Caco-2 (cell line): Measurements from ENCODE around the gene PLPPR1. TPM values are rescaled to one million over a fixed set of nuclear protein-coding genes. Genes with fewer than 3 reads are reported as not detected.
A peak's percentile ranks its signal among the peaks of the same experiment; 100 is the strongest.

Source experiments
- BruUV-seq: library from RNA; stranded (reverse); fragments of 400-500 nt; replicated peaks from 2 replicates; lab custom pipeline; 2021; lab: Mats Ljungman, UMichigan
- CTCF ChIA-PET: fragments of 300-600 bp; sonication (Branson Sonifier 250); formaldehyde crosslinking; loops from one replicate; lab custom pipeline; 2022; ENCODE audit warnings: antibody characterized with exemption; lab: Charles Lee
- POLR2A ChIA-PET: fragments of 300-600 bp; sonication (Branson Sonifier 250); formaldehyde crosslinking; loops from one replicate; lab custom pipeline; 2022; ENCODE audit warnings: antibody characterized with exemption; lab: Charles Lee
- DNase-seq, 2 experiments: peaks; one replicate each; pipeline versions ENCODE4 v3.0.0 to v3.0.0-alpha.2; 2020 to 2022
- H3K27me3 ChIP-seq: replicated peaks from 2 replicates; pipeline ENCODE4 v1.6.0; 2011; ENCODE audit warnings: low read length; ENCODE audit not compliant: control insufficient read depth, insufficient read depth
- H3K36me3 ChIP-seq: 2 replicates; pipeline ENCODE4 v1.5.1; 2011; ENCODE audit warnings: low read length; ENCODE audit not compliant: control insufficient read depth, insufficient read depth
- H3K4me1 ChIP-seq: fragments of 250-450 bp; sonication (Bioruptor Pico); 2 replicates; pipeline ENCODE4 v1.5.1; 2020; ENCODE audit warnings: mild to moderate bottlenecking
- H3K4me3 ChIP-seq: 2 replicates; pipeline ENCODE4 v1.5.1; 2011; ENCODE audit warnings: low read depth, mild to moderate bottlenecking, control low read depth, low read length
- H3K9me3 ChIP-seq: fragments of 250-450 bp; sonication (Bioruptor Pico); 2 replicates; pipeline ENCODE4 v1.5.1; 2020; ENCODE audit warnings: mild to moderate bottlenecking, moderate library complexity
- H3K27ac Mint-ChIP-seq: one replicate; pipeline ENCODE4 v1.8.0; 2022; ENCODE audit warnings: mixed read lengths; ENCODE audit not compliant: unreplicated experiment
- H3K27me3 Mint-ChIP-seq: one replicate; pipeline ENCODE4 v1.8.0; 2022; ENCODE audit warnings: mixed read lengths; ENCODE audit not compliant: insufficient read depth, unreplicated experiment
- H3K36me3 Mint-ChIP-seq: one replicate; pipeline ENCODE4 v1.8.0; 2022; ENCODE audit warnings: mild to moderate bottlenecking, mixed read lengths; ENCODE audit not compliant: insufficient read depth, unreplicated experiment
- H3K4me1 Mint-ChIP-seq: one replicate; pipeline ENCODE4 v1.8.0; 2022; ENCODE audit warnings: low read depth, mixed read lengths; ENCODE audit not compliant: unreplicated experiment
- H3K4me3 Mint-ChIP-seq: one replicate; pipeline ENCODE4 v1.8.0; 2022; ENCODE audit warnings: mild to moderate bottlenecking, moderate library complexity, mixed read lengths; ENCODE audit not compliant: unreplicated experiment
- H3K9me3 Mint-ChIP-seq: one replicate; pipeline ENCODE4 v1.8.0; 2022; ENCODE audit warnings: mixed read lengths; ENCODE audit not compliant: unreplicated experiment
- CTCF ChIP-seq, 2 experiments: fragments of 200-600 bp in 1 of 2; IDR thresholded peaks; 1 replicate in 1 of 2; 2 replicates in 1 of 2; pipeline versions ENCODE4 v1.5.1 to v1.8.0; 2011 to 2022; ENCODE audit warnings: antibody characterized with exemption in 1 of 2, control low read depth in 1 of 2, inconsistent platforms in 1 of 2, low read depth in 1 of 2, low read length in 1 of 2, mild to moderate bottlenecking in 1 of 2, moderate library complexity in 1 of 2; ENCODE audit not compliant: insufficient read depth in 1 of 2, severe bottlenecking in 1 of 2, unreplicated experiment in 1 of 2
- intact Hi-C: fragments of 100-400 bp; cut with micrococcal nuclease; formaldehyde crosslinking; loops from one replicate; pipeline ENCODE4 v1.10.0; 2022; ENCODE audit not compliant: unreplicated experiment
- total RNA-seq: library from RNA; stranded (reverse); gene quantifications from 2 replicates; pipeline ENCODE4 v1.2.3, GENCODE V29; 2022

PLPPR1 gene
- total RNA-seq, 1 experiment from 2014 or later: not detected

GRCh38 chr9:101309139-101309538 is 280.6 kb downstream of the PLPPR1 start:
- no peaks in the 10 kb centered on the region for H3K4me1 Mint-ChIP-seq

GRCh38 chr9:101311191-101311590 is 282.7 kb downstream of the PLPPR1 start:
- no peak overlapping the region for H3K4me3 ChIP-seq
- no peaks in the 10 kb centered on the region for H3K27me3 Mint-ChIP-seq
- no peak overlapping the region for H3K4me3 Mint-ChIP-seq
- H3K9me3 ChIP-seq: no peaks in the 10 kb centered on the region
- BruUV-seq: no TSS peak
- CTCF ChIA-PET: interaction anchor here (1.0 to 1.3 kb wide), 14 partner anchors 13 to 712 kb away, joined by 3 to 40 read pairs (median 4); partner anchors contain the start of gene PLPPR1
- H3K36me3 ChIP-seq: no peaks in the 10 kb centered on the region
- H3K4me1 Mint-ChIP-seq: peaks cover 6% of the 10 kb centered on the region
- H3K27ac Mint-ChIP-seq: no peak overlapping the region
- DNase-seq: no peak
- no peaks in the 10 kb centered on the region for H3K27me3 ChIP-seq
- TF ChIP-seq CTCF (IDR thresholded peaks at IDR 0.05; ENCODE audit: insufficient read depth in 1 of 2, low read depth in 1 of 2, low read length in 1 of 2, severe bottlenecking in 1 of 2, unreplicated experiment in 1 of 2): no peak
- POLR2A ChIA-PET: interaction anchor here (0.6 to 1.0 kb wide), 2 partner anchors 73 to 87 kb away, joined by 5 to 6 read pairs; partner anchors contain the start of genes MRPL50 and ZNF189
- peaks cover 4% of the 10 kb centered on the region for H3K36me3 Mint-ChIP-seq
- intact Hi-C loops: loop anchor here (1.0 to 2.0 kb wide), 7 partner anchors 76 to 709 kb away; no protein-coding TSS in a partner anchor
- H3K4me1 ChIP-seq: peaks cover 8% of the 10 kb centered on the region
- no peaks in the 10 kb centered on the region for H3K9me3 Mint-ChIP-seq

More at GRCh38 chr9:101309139-101309538, 280.6 kb downstream of the PLPPR1 start:
- ChIA-PET POLR2A (no interaction called here), CTCF (interaction anchor here (0.6 kb wide), 1 partner anchor 227 kb away, joined by 3 read pairs; no protein-coding TSS in a partner anchor)
- Mint-ChIP-seq H3K36me3 (no peaks in the 10 kb centered on the region), H3K4me3 (no peak overlapping the region), H3K9me3 (no peaks in the 10 kb centered on the region), H3K27ac (no peak overlapping the region), H3K27me3 (no peaks in the 10 kb centered on the region)
- H3K4me3 ChIP-seq: no peak overlapping the region
- no peak for TF ChIP-seq CTCF (IDR thresholded peaks at IDR 0.05; ENCODE audit: insufficient read depth in 1 of 2, low read depth in 1 of 2, low read length in 1 of 2, severe bottlenecking in 1 of 2, unreplicated experiment in 1 of 2)
- BruUV-seq: no TSS peak
- no peaks in the 10 kb centered on the region for H3K4me1 ChIP-seq
- H3K36me3 ChIP-seq: no peaks in the 10 kb centered on the region
- no peak for DNase-seq
- intact Hi-C loops: no loop called here
- H3K27me3 ChIP-seq: no peaks in the 10 kb centered on the region
- no peaks in the 10 kb centered on the region for H3K9me3 ChIP-seq

GRCh38 chr9:101311758-101312420 is 283.4 kb downstream of the PLPPR1 start:
- CTCF ChIA-PET: interaction anchor here (0.9 to 1.3 kb wide), 16 partner anchors 13 to 987 kb away, joined by 3 to 40 read pairs (median 4); partner anchors contain the start of gene PLPPR1
- Histone ChIP-seq H3K27me3 (no peaks in the 10 kb centered on the region), H3K4me1 (peaks cover 11% of the 10 kb centered on the region), H3K36me3 (no peaks in the 10 kb centered on the region), H3K4me3 (no peak overlapping the region), H3K9me3 (no peaks in the 10 kb centered on the region)
- no TSS peak for BruUV-seq
- peak; percentile 48 to 66 for TF ChIP-seq CTCF (IDR thresholded peaks at IDR 0.05; ENCODE audit: insufficient read depth in 1 of 2, low read depth in 1 of 2, low read length in 1 of 2, severe bottlenecking in 1 of 2, unreplicated experiment in 1 of 2)
- intact Hi-C loops: loop anchor here (1.0 to 2.0 kb wide), 7 partner anchors 75 to 710 kb away; no protein-coding TSS in a partner anchor
- Mint-ChIP-seq H3K27me3 (no peaks in the 10 kb centered on the region), H3K27ac (no peak overlapping the region), H3K4me3 (no peak overlapping the region), H3K36me3 (peaks cover 4% of the 10 kb centered on the region), H3K9me3 (no peaks in the 10 kb centered on the region), H3K4me1 (peaks cover 6% of the 10 kb centered on the region)
- POLR2A ChIA-PET: interaction anchor here (0.6 to 1.0 kb wide), 2 partner anchors 73 to 87 kb away, joined by 5 to 6 read pairs; partner anchors contain the start of genes MRPL50 and ZNF189
- DNase-seq: peak in 1 of 2 experiments; percentile 72
